Stimulated activated CD8-positive, alpha-beta memory T cell treated with anti-CD3 and anti-CD28 coated beads, Interleukin-12 subunit alpha, Interleukin-12 subunit beta, amount 100 ng/mL, for 1 hour (primary cell): Measurements from ENCODE around the gene KLF2.
A peak's percentile ranks its signal among the peaks of the same experiment; 100 is the strongest.

Source experiments
- DNase-seq: peaks from one replicate; pipeline ENCODE4 v3.0.0-alpha.2; 2020; ENCODE audit warnings: low read depth

The KLF2 gene

DNA sequence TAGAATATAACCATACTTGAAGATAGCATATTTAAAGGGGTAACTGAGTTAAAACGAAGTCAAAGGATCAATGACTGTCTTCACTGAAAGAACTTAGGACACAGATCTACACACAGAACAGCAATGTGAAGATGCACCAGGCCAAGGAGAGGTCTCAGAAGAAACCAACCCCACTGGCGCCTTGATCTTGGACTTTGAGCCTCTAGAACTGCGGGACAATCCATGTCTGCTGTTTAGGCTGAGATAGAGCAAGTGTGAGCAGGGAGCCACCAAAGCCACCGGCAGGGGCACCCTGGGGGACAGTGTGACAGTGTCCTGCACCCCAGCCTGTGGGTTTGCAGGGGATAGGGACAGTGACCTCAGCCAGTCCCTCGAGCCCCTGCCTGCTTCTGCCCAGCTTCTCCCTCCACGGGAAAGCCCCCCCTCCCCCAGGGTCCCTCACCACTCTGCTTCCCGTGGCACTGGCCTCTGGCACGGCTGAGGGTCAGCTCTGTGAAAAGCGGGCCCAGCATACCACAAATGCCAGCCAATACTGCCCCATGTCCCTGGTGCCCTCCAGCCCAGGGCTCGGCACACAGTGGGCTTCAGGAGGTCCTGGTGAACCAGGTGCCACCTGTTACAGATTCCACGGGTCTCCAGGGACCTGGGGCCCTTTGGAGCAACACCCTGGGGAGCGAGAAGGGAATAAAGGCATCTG, 40.8 kb downstream of the KLF2 start:
- no peak for DNase-seq

- no peak for DNase-seq
These were observed 41.4 kb downstream of the KLF2 start for GRCh38 chr19:16366056-16366432.

- no peak for DNase-seq
These were observed 42.0 kb downstream of the KLF2 start for GRCh38 chr19:16366433-16367260.

DNA sequence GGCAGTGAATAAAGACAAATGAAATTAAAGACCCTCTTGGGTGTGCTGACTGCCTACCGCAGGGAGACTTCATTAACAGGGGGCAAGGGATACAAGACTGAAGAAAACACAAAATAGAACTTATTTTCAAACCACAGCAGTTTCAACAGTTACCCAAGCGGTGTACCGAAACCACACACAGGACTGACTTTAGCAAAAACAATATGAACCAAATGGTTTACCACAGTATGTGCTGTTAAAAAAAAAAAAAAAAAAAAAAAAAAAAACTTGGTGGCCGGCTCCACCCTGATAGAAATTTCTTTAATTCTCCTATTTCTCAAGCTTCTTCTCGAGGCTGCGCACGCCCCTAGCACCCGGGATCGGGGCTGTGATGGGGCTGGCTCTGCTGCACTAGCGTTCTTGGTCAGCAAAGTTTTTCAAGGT, 42.6 kb downstream of the KLF2 start:
- DNase-seq = peak; percentile 36

GRCh38 chr19:16368385-16369305, 44.0 kb downstream of the KLF2 start:
- DNase-seq = peak; percentile 57

GRCh38 chr19:16369306-16369663, 44.7 kb downstream of the KLF2 start:
- DNase-seq = no peak

- peak; percentile 53 for DNase-seq
These were observed 45.3 kb downstream of the KLF2 start for GRCh38 chr19:16369664-16370576.

- no peak for DNase-seq
These were observed 46.2 kb downstream of the KLF2 start for GRCh38 chr19:16370641-16371391.

DNA sequence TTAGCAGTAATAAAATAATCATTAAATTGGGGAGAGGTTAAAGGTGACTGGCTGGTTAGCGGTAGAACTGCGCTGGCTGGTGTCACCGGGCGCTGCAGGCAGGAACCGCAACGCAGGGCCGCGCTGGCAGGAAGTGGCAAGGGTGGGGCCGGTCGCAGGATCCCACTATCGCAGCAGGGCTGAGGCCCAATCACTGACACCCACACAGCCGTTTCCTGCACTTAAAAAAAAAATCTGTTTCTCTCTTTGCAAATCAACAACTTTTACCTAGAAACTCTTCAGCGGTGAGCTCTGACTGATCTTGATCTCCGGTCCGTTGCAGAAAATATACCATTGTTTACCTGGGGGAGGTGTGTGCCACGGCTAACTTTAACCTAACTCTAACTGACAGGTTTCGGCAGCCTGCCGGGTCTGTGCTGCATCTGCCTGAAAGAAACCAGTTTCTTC, 46.9 kb downstream of the KLF2 start:
- DNase-seq = peak; percentile 79

- no peak for DNase-seq
These were observed 47.7 kb downstream of the KLF2 start for GRCh38 chr19:16372065-16372915.

- DNase-seq = no peak
These were observed 48.5 kb downstream of the KLF2 start for GRCh38 chr19:16373079-16373478.

- DNase-seq = no peak
These were observed 48.9 kb downstream of the KLF2 start for GRCh38 chr19:16373532-16373931.

- DNase-seq = no peak
These were observed 49.4 kb downstream of the KLF2 start for GRCh38 chr19:16373989-16374388.

DNA sequence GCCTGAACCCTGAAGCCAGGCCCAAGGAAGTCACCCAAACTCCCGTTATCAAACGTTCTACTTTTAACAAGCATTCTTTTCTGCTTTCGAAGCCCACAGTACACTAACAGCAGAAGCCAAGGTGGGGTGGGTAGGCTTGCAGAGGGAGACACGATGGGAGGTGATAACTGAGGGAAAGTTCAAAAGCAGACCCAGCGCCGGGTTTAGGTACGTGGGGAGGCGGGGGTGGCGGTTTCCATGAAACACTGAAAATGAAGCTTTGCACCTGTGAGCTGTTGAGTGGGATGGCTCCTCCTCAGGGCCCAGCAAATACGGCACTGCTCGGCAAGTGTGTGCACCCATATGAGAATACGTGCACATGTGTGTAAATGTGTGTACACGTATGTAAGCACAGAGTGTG, 49.8 kb downstream of the KLF2 start:
- DNase-seq = no peak

GRCh38 chr19:16375157-16375935, 50.7 kb downstream of the KLF2 start:
- no peak for DNase-seq

GRCh38 chr19:16375936-16376185, 51.2 kb downstream of the KLF2 start:
- DNase-seq = no peak

GRCh38 chr19:16376241-16376640, 51.6 kb downstream of the KLF2 start:
- no peak for DNase-seq

DNA sequence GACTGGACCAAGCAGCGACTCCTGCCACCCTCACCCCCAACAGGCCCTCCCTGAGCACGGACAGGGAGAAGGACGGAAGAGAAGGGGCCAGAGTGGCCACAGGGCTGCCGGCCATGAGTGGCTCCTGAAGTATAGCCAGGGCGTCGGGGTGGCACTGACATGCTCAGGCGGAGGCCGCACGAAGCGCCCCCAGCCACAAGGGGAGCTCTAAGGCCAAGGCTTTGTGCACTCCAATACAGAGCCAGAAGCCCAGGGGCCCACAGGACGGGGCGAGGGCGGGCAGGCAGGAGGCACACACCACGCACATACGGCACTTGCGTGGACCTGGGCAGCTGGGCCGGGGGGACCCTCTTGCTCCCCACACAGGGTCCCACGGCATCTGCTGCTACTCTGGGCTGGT, 52.0 kb downstream of the KLF2 start:
- no peak for DNase-seq

DNA sequence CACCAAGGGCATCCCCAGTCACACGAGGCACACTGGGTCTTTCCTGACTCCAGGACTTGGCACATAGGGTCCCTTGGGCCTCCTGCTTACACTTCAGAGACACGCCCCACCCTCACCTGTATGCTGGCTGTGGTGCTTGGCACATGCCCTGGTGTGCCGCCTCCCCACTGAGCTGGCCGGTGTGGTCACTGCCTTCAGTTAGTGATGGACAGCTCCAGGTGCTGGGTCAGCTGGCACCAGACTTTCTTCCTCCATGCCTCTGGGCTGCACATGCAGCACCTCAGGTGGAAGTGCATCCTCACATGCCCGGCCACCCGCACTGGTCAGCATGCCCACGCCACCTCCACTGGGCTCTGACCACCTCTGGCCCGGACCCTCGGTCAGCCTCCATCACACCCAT, 52.9 kb downstream of the KLF2 start:
- DNase-seq = no peak
